Liver (tissue), 10 donors: Measurements from ENCODE around the gene HLCS. TPM values are rescaled to one million over a fixed set of nuclear protein-coding genes. Genes with fewer than 3 reads are reported as not detected.
A peak's percentile ranks its signal among the peaks of the same experiment; 100 is the strongest.

ENCODE experiments used
- DNase-seq: peaks from one replicate; pipeline ENCODE4 v3.0.0-alpha.2; 2017; ENCODE audit warnings: low spot score
- H3K27ac ChIP-seq, 2 donors: one replicate each; pipeline ENCODE4 v1.7.0; 2013; ENCODE audit warnings: inconsistent platforms in 2 of 2, low read length in 2 of 2, control low read depth in 1 of 2, low read depth in 1 of 2, mild to moderate bottlenecking in 1 of 2
- H3K27me3 ChIP-seq, 4 donors: one replicate each; pipeline versions ENCODE4 v1.6.1 to v1.7.0; 2013; ENCODE audit warnings: low read length in 3 of 4, inconsistent platforms in 1 of 4, mild to moderate bottlenecking in 1 of 4, moderate library complexity in 1 of 4; ENCODE audit not compliant: control insufficient read depth in 4 of 4, insufficient read depth in 4 of 4
- H3K36me3 ChIP-seq, 4 donors: one replicate each; pipeline versions ENCODE4 v1.6.1 to v1.7.0; 2013; ENCODE audit warnings: low read length in 3 of 4, mild to moderate bottlenecking in 3 of 4, low read depth in 1 of 4, moderate library complexity in 1 of 4; ENCODE audit not compliant: control insufficient read depth in 4 of 4, insufficient read depth in 3 of 4
- H3K4me1 ChIP-seq, 4 donors: one replicate each; pipeline versions ENCODE4 v1.6.1 to v1.7.0; 2013; ENCODE audit warnings: low read length in 3 of 4, mild to moderate bottlenecking in 3 of 4, moderate library complexity in 1 of 4; ENCODE audit not compliant: control insufficient read depth in 4 of 4, insufficient read depth in 4 of 4
- H3K4me3 ChIP-seq, 3 donors: one replicate each; pipeline versions ENCODE4 v1.6.1 to v1.7.0; 2013; ENCODE audit warnings: low read length in 3 of 3, control low read depth in 1 of 3, low read depth in 1 of 3, mild to moderate bottlenecking in 1 of 3
- H3K9ac ChIP-seq, 2 donors: one replicate each; pipeline ENCODE4 v1.7.0; 2013; ENCODE audit warnings: low read length in 2 of 2, mild to moderate bottlenecking in 2 of 2, moderate library complexity in 2 of 2, control low read depth in 1 of 2, low read depth in 1 of 2
- H3K9me3 ChIP-seq, 4 donors: one replicate each; pipeline versions ENCODE4 v1.6.1 to v1.7.0; 2013; ENCODE audit warnings: low read length in 3 of 4; ENCODE audit not compliant: control insufficient read depth in 4 of 4
- SP1 ChIP-seq: IDR thresholded peaks from 2 replicates; pipeline ENCODE4 v1.6.1; 2018; ENCODE audit warnings: antibody characterized with exemption, mild to moderate bottlenecking
- WGBS: extraction: QIAGEN DNeasy Blood & Tissue Kit; methylation state at CpG from one replicate; pipeline ENCODE4 v1.1.7; 2013; 5-methylcytosine and 5-hydroxymethylcytosine counted together
- polyA plus RNA-seq, 2 donors: library from polyadenylated mRNA; stranded (reverse) in 1 of 2; unstranded in 1 of 2; fragments of 200-250 nt in 1 of 2; fragments of >200 nt in 1 of 2; fragmentation: Nextera tagmentation in 1 of 2; extraction: Ambion mirVana in 1 of 2; gene quantifications; one replicate each; pipeline versions ENCODE4 v1.2.1 to v1.2.3, GENCODE V29; 2013 to 2015
- small RNA-seq: library from RNA; depleted of rRNA; stranded (forward); fragments of <200 nt; gene quantifications from one replicate; pipeline ENCODE3, GENCODE V24; 2014
- total RNA-seq, 2 donors: library from RNA; depleted of rRNA; stranded (reverse); fragments of >200 nt; gene quantifications; one replicate each; pipeline ENCODE4 v1.2.3, GENCODE V29; 2014
- TF ChIP-seq, protein P1 (sequence below): IDR thresholded peaks from 2 replicates; pipeline ENCODE4 v1.6.1; 2016; ENCODE audit warnings: antibody characterized with exemption
- donor health status: healthy.
- donor health status: healthy.
- donor health status: healthy.
- donor health status: healthy.
- donor health status: healthy.

HLCS gene
- total and polyA plus RNA-seq, 4 donors = 6.6 to 22.5 (median 8.3) TPM

- no peak for DNase-seq
- Histone ChIP-seq H3K9ac (no peak overlapping the region), H3K36me3 (no peaks in the 10 kb centered on the region), H3K4me3 (peak overlapping the region in 1 of 3 donors; percentile 12), H3K9me3 (no peaks in the 10 kb centered on the region), H3K4me1 (peaks cover 21 to 46% (median 32%) of the 10 kb centered on the region in 4 donors), H3K27ac (no peak overlapping the region), H3K27me3 (peaks cover 12 to 34% (median 28%) of the 10 kb centered on the region in 4 donors)
- TF ChIP-seq, protein P1, sequence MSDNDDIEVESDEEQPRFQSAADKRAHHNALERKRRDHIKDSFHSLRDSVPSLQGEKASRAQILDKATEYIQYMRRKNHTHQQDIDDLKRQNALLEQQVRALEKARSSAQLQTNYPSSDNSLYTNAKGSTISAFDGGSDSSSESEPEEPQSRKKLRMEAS = no peak
- TF ChIP-seq SP1 = no peak
- WGBS = 4% methylated on average over 65 of the region's 65 CpGs
These were observed 265.3 kb downstream of the HLCS start for GRCh38 chr21:36700971-36701755.

Small RNA genes within 50 kb of the gene (small RNA-seq; reads per million reads assigned to genes)
- not detected for gene RF00019
- 0.46 reads per million, percentile 53 among the genes with 10 or more reads in this experiment for gene RNA5SP491

Other genes with a start within 250 kb of the HLCS start
- gene RIPPLY3, start 40.0 kb upstream of the HLCS start, total RNA-seq = under 1 TPM in 1 of 2 donors, not detected in 1; 0.08 TPM
- under 1 TPM; 0.13 to 0.21 TPM for gene RIPPLY3, start 40.0 kb upstream of the HLCS start, polyA plus RNA-seq
- 1 to 10 TPM; 3.8 to 6.3 TPM for gene PIGP, start 106.4 kb upstream of the HLCS start, total RNA-seq
- 10 to 100 TPM; 17.1 to 26.2 TPM for gene PIGP, start 106.4 kb upstream of the HLCS start, polyA plus RNA-seq
- 10 to 100 TPM; 69.8 to 96.1 TPM for gene TTC3, start 106.6 kb upstream of the HLCS start, total RNA-seq
- gene TTC3, start 106.6 kb upstream of the HLCS start, polyA plus RNA-seq = 10 to 100 TPM; 27.2 to 44.6 TPM